Parietal lobe (tissue), 1 donor: ENCODE data around the gene HNRNPM. TPM values are rescaled to one million over a fixed set of nuclear protein-coding genes. Genes with fewer than 3 reads are reported as not detected.

ENCODE experiments used
- total RNA-seq: library from RNA; depleted of rRNA; stranded (reverse); fragments of >200 nt; gene quantifications from one replicate; pipeline ENCODE4 v1.2.3, GENCODE V29; 2014

Gene HNRNPM
- total RNA-seq, result 121 TPM

GRCh38 chr19:8444677-8445487 lies at the start of gene HNRNPM:
Gene HNRNPM, plus strand, starts transcription at chr19:8444975. Its CDS starts 24 bp downstream, at chr19:8444999.

DNA sequence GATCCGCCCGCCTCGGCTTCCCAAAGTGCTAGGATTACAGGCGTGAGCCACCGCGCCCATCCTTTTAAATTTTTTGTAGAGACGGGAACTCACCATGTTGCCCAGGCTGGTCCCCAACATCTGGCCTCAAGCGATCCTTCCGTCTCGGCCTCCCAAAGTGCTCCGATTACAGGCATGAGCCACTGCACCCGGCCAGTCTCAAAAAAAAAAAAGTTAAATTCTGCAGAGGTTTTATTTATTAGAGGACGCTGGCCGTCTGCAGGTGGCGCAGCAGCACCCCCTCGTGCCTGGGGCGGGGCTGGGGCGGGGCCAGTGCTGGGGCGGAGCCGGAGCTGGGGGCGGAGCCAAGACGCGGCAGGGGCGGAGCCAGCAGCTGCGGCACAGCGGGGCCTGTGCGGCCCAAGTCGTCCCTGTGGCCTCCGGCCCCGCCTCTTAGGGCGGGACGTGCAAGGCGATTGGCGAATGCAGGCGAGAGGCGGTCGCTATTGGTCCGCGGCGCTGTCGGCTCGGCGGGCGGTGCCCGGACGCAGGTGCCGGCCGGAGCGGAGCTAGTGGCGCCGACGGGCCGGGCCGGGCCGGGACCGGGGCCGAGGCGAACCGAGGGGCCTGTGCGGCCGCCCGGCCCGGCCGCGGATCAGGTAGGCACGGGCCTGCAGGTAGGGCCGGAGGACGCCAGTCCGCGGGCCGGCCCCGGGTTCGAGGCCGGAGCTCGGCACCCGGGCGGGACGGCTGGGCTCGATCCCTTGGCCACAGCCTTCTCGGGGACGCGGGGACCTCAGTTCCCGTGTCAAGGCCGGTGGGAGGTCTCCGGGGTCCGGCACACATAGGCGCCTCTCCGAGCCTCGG lies 31.8 kb upstream of the HNRNPM start, which contains the start of gene MARCHF2:
Gene MARCHF2, plus strand, starts transcription at position 523 of the 846 bp plus-strand sequence. CDS start 8,536 bp downstream, outside the sequence.

DNA sequence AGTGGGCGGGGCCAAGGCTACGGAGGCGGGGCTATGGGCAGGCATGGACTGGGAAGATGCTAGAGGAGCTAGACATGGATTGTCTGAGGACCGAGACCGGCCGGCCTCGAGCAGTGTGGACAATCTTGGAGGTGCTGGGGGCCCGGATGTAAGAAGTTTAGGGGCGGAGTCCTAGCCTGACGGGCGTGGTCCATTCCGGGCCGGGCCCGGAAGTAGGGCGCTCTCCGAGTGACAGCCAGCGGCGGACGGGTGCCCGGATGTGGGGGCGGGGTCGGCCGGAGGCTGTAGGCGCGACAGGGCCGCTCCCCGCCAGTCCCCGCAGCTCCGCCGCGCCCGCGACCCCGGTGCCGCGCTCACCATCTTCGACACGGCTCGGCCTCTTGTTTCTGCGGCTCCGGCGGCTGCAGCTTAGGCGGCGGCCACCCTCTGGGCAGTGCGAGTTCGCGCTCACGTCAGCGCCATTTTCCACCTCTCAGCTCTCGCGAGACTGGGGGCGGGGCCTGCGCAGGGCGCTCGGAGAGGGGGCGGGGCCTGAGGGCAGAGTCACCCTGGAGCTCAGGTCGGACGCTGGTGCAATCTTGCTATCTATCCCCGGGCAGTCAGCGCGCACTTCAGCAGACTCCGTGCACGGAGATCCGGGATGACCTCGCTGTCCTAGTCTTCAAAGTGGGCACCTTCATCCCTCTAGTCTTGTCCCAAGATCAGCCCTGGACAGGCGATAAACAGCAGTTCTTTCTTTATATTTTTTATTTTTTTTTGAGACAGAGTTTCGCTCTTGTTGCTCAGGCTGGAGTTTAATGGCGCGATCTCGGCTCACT lies 69.1 kb downstream of the HNRNPM start, which contains the start of gene ZNF414:
Gene ZNF414, minus strand, starts transcription at position 481 of the 818 bp plus-strand sequence. Its CDS starts 121 bp downstream, at position 360.

Other genes starting within 250 kb of the HNRNPM start
- gene CERS4, start 235.6 kb upstream of the HNRNPM start, total RNA-seq, result 66.0 TPM
- gene CD320, start 136.6 kb upstream of the HNRNPM start, total RNA-seq, result 16.9 TPM
- gene NDUFA7, start 123.6 kb upstream of the HNRNPM start, total RNA-seq, result 5.9 TPM
- gene RPS28, start 123.5 kb upstream of the HNRNPM start, total RNA-seq, result 189 TPM
- gene KANK3, start 101.7 kb upstream of the HNRNPM start, total RNA-seq, result 3.8 TPM
- gene ANGPTL4, start 80.8 kb upstream of the HNRNPM start, total RNA-seq, result 0.63 TPM
- gene RAB11B, start 54.6 kb upstream of the HNRNPM start, total RNA-seq, result 170 TPM
- 37.9 TPM for gene MARCHF2, start 31.7 kb upstream of the HNRNPM start, total RNA-seq
- not detected for gene PRAM1, start 57.7 kb downstream of the HNRNPM start, total RNA-seq
- gene ZNF414, start 69.2 kb downstream of the HNRNPM start, total RNA-seq, result 6.6 TPM
- gene MYO1F, start 132.5 kb downstream of the HNRNPM start, total RNA-seq, result 1.6 TPM
- gene ADAMTS10, start 165.7 kb downstream of the HNRNPM start, total RNA-seq, result 145 TPM
- gene NFILZ, start 185.7 kb downstream of the HNRNPM start, total RNA-seq, result not detected